ENCODE measurements around the gene SLC5A8.

Gene SLC5A8

GRCh38 chr12:101200145-101200544 is 9.9 kb downstream of the SLC5A8 start:
- no peaks in the 10 kb centered on the region for H3K36me3 ChIP-seq (ENCODE audit: insufficient read depth)
- H3K27me3 ChIP-seq (ENCODE audit: insufficient read depth, low read depth) = no peaks in the 10 kb centered on the region
- no peak overlapping the region for H3K27ac ChIP-seq
- TF ChIP-seq, protein P1, sequence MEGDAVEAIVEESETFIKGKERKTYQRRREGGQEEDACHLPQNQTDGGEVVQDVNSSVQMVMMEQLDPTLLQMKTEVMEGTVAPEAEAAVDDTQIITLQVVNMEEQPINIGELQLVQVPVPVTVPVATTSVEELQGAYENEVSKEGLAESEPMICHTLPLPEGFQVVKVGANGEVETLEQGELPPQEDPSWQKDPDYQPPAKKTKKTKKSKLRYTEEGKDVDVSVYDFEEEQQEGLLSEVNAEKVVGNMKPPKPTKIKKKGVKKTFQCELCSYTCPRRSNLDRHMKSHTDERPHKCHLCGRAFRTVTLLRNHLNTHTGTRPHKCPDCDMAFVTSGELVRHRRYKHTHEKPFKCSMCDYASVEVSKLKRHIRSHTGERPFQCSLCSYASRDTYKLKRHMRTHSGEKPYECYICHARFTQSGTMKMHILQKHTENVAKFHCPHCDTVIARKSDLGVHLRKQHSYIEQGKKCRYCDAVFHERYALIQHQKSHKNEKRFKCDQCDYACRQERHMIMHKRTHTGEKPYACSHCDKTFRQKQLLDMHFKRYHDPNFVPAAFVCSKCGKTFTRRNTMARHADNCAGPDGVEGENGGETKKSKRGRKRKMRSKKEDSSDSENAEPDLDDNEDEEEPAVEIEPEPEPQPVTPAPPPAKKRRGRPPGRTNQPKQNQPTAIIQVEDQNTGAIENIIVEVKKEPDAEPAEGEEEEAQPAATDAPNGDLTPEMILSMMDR (conservative IDR thresholded peaks at IDR 0.05; ENCODE audit: low read depth, low read length) = no peak
- H3K9ac ChIP-seq = no peak overlapping the region
- no peak overlapping the region for H3K4me3 ChIP-seq (IDR thresholded peaks at IDR 0.05; ENCODE audit: insufficient read depth, low read depth, low read length)
- H3K79me2 ChIP-seq (ENCODE audit: insufficient read depth, low read depth) = no peaks in the 10 kb centered on the region
- no peaks in the 10 kb centered on the region for H3K4me1 ChIP-seq (ENCODE audit: low read depth, poor library complexity, severe bottlenecking)
- H3K4me2 ChIP-seq = no peak overlapping the region
- H2AFZ ChIP-seq (ENCODE audit: low read depth) = no peak overlapping the region
- no peaks in the 10 kb centered on the region for H4K20me1 ChIP-seq (ENCODE audit: insufficient read depth)

DNA sequence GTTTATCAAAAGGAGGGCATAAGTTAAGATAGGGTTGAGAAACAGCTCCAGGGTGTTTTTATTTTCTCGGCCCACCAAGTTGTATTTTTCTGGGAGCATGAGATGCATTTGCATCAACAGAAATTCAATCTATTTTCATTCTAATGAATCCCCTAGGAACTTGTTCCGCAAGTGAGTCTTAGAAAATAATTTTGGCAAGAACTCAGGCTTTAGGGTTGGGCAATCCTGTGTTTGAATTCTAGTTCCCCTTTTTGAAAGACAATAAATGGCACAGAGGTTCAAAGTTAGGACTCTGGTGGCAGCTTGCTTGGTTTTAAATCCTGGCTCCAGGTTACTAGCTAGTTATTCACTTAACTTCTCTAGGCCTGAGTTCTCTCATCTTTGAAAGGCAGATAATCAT is 23.7 kb downstream of the SLC5A8 start:
- no peaks in the 10 kb centered on the region for H3K36me3 ChIP-seq (ENCODE audit: insufficient read depth)
- H4K20me1 ChIP-seq (ENCODE audit: insufficient read depth) = no peaks in the 10 kb centered on the region
- H3K4me3 ChIP-seq (IDR thresholded peaks at IDR 0.05; ENCODE audit: insufficient read depth, low read depth, low read length) = no peak overlapping the region
- no peaks in the 10 kb centered on the region for H3K27me3 ChIP-seq (ENCODE audit: insufficient read depth, low read depth)
- no peak overlapping the region for H3K27ac ChIP-seq
- TF ChIP-seq, protein P1 (conservative IDR thresholded peaks at IDR 0.05; ENCODE audit: low read depth, low read length) = no peak
- no peaks in the 10 kb centered on the region for H3K4me1 ChIP-seq (ENCODE audit: low read depth, poor library complexity, severe bottlenecking)
- H3K4me2 ChIP-seq = no peak overlapping the region
- no peak overlapping the region for H3K9ac ChIP-seq
- H3K79me2 ChIP-seq (ENCODE audit: insufficient read depth, low read depth) = no peaks in the 10 kb centered on the region
- H2AFZ ChIP-seq (ENCODE audit: low read depth) = no peak overlapping the region

DNA sequence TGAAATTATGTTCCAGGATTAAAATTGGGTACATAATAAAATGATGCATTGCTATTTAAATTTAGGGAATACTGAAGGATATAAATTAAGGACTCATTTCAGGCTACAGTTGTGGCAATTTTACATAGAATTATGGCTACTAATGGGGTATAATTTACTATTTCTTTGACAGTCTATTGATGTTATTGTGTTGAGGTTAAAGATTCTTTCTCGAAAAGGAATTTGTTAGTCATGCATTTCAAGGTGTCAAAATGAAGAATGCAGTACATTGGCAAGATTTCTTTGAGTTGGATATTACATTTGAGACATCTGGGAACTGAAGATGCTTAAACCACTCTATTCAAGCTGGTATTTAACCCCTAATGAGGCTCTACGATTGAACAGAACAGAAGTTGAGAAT is 28.3 kb downstream of the SLC5A8 start:
- H3K4me2 ChIP-seq = no peak overlapping the region
- H3K36me3 ChIP-seq (ENCODE audit: insufficient read depth) = no peaks in the 10 kb centered on the region
- no peak overlapping the region for H2AFZ ChIP-seq (ENCODE audit: low read depth)
- no peaks in the 10 kb centered on the region for H3K4me1 ChIP-seq (ENCODE audit: low read depth, poor library complexity, severe bottlenecking)
- H3K4me3 ChIP-seq (IDR thresholded peaks at IDR 0.05; ENCODE audit: insufficient read depth, low read depth, low read length) = no peak overlapping the region
- H3K27me3 ChIP-seq (ENCODE audit: insufficient read depth, low read depth) = no peaks in the 10 kb centered on the region
- H3K27ac ChIP-seq = no peak overlapping the region
- no peaks in the 10 kb centered on the region for H3K79me2 ChIP-seq (ENCODE audit: insufficient read depth, low read depth)
- no peaks in the 10 kb centered on the region for H4K20me1 ChIP-seq (ENCODE audit: insufficient read depth)
- TF ChIP-seq, protein P1 (conservative IDR thresholded peaks at IDR 0.05; ENCODE audit: low read depth, low read length) = no peak
- no peak overlapping the region for H3K9ac ChIP-seq

DNA sequence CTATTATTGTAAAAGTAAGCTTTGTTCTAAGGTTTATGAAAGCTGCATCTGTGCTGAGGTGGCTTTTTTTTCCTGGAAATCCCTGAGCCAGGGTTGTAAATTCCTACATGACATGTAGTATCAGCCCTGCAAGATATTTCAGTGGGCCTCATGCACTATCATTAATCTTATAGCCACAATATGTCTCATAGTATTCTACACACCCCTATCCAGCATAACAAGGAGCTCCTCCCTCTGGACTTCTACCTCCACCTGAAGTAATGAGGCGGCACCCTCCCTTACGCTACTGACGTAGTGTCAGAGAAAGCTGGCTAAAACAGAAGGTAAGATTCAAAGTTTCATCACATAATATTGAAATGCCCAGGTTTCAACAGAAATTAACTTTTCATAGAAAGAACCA is 35.5 kb downstream of the SLC5A8 start:
- no peak overlapping the region for H2AFZ ChIP-seq (ENCODE audit: low read depth)
- H3K79me2 ChIP-seq (ENCODE audit: insufficient read depth, low read depth) = no peaks in the 10 kb centered on the region
- no peaks in the 10 kb centered on the region for H3K36me3 ChIP-seq (ENCODE audit: insufficient read depth)
- no peak overlapping the region for H3K9ac ChIP-seq
- H3K27me3 ChIP-seq (ENCODE audit: insufficient read depth, low read depth) = no peaks in the 10 kb centered on the region
- H4K20me1 ChIP-seq (ENCODE audit: insufficient read depth) = no peaks in the 10 kb centered on the region
- H3K4me1 ChIP-seq (ENCODE audit: low read depth, poor library complexity, severe bottlenecking) = no peaks in the 10 kb centered on the region
- H3K27ac ChIP-seq = no peak overlapping the region
- no peak overlapping the region for H3K4me2 ChIP-seq
- no peak overlapping the region for H3K4me3 ChIP-seq (IDR thresholded peaks at IDR 0.05; ENCODE audit: insufficient read depth, low read depth, low read length)
- TF ChIP-seq, protein P1 (conservative IDR thresholded peaks at IDR 0.05; ENCODE audit: low read depth, low read length) = no peak
